PFSK-1 (cell line): Measurements from ENCODE around the gene NUTF2.

Experiments used
- FOXP2 ChIP-seq: optimal IDR thresholded peaks from 2 replicates; pipeline ENCODE3; 2011; ENCODE audit warnings: borderline replicate concordance, control low read depth, inconsistent platforms; ENCODE audit not compliant: insufficient read depth; ENCODE audit errors: extremely low read length, extremely low read depth
- POLR2AphosphoS5 ChIP-seq: IDR thresholded peaks from 2 replicates; pipeline ENCODE4 v1.6.1; 2012; ENCODE audit warnings: low read depth, mild to moderate bottlenecking, control low read depth, low read length, moderate library complexity
- REST ChIP-seq, 2 experiments: IDR thresholded peaks; 2 replicates each; pipeline versions ENCODE4 v1.6.1 to v1.8.0; 2011 to 2012; ENCODE audit warnings: low read depth in 2 of 2, low read length in 2 of 2, control low read depth in 1 of 2, inconsistent platforms in 1 of 2, mild to moderate bottlenecking in 1 of 2, moderate library complexity in 1 of 2; ENCODE audit not compliant: insufficient read depth in 1 of 2
- SIN3A ChIP-seq: IDR thresholded peaks from 2 replicates; pipeline ENCODE4 v1.6.1; 2012; ENCODE audit warnings: mild to moderate bottlenecking, low read length, moderate library complexity, borderline replicate concordance; ENCODE audit not compliant: insufficient read depth
- TAF1 ChIP-seq: IDR thresholded peaks from 2 replicates; pipeline ENCODE4 v1.6.1; 2012; ENCODE audit warnings: low read length, control low read depth, borderline replicate concordance; ENCODE audit not compliant: insufficient read depth

Gene NUTF2

DNA sequence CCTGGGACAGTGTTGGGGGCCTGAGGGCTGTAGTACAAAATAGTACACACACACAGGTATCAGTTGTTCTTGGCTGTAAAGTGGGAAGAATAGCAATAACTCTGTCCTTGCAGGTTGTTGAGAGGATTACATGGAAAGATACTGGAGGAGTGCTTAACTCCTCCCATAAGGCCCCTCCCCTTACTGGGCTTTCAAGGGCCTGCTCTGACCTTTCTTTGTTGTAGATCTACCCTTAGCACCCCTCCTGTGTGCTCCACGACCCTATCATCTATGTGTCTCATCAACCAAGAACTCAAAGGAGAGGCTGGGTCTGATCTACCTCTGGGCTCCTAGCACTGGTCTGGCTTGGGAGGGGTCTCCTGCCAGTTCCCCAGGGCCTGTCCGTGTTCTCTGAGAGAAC is 17.9 kb downstream of the NUTF2 start:
- TF ChIP-seq POLR2AphosphoS5 (no peak), SIN3A (no peak), REST (IDR thresholded peaks at IDR 0.05; ENCODE audit: insufficient read depth in 1 of 2, low read depth in 2 of 2, low read length in 2 of 2) (no peak), TAF1 (no peak), FOXP2 (no peak)

GRCh38 chr16:67865318-67865717 is 18.6 kb downstream of the NUTF2 start:
- TF ChIP-seq POLR2AphosphoS5, result no peak
- TF ChIP-seq SIN3A, result no peak
- TF ChIP-seq FOXP2, result no peak
- no peak for TF ChIP-seq TAF1
- no peak for TF ChIP-seq REST (IDR thresholded peaks at IDR 0.05; ENCODE audit: insufficient read depth in 1 of 2, low read depth in 2 of 2, low read length in 2 of 2)

DNA sequence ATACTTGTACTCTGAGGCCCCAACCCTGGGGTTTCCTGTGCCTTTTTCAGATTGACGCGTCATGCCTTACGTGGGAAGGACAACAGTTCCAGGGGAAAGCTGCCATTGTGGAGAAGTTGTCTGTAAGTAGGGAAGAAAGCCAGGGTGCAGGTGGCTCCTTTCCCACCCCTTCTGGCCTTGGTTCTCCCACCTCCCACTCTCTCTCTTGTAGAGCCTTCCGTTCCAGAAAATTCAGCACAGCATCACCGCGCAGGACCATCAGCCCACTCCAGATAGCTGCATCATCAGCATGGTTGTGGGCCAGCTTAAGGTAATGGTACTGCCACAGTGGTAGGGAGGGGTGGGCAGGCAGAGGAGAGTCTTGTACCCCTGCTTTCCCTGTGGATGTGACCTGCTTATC is 21.6 kb downstream of the NUTF2 start:
- TF ChIP-seq FOXP2 (no peak), POLR2AphosphoS5 (no peak), REST (IDR thresholded peaks at IDR 0.05; ENCODE audit: insufficient read depth in 1 of 2, low read depth in 2 of 2, low read length in 2 of 2) (no peak), TAF1 (no peak), SIN3A (no peak)

DNA sequence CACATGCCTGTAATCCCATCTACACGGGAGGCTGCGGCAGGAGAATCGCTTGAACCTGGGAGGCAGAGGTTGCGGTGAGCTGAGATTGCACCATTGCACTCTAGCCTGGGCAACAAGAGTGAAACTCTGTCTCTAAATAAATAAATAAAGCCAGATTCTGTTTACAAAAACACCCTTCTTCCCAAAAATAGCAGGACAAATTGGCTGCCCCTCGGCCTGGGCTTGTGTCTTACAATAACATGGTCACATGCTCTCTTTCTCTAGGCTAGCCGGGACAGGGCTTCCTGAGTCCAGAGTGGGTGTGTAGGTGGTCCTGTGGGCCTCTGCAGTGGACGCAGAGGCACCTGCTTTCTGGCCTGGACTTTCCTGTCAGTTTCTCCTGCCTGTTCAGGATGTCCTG is 22.9 kb downstream of the NUTF2 start:
- no peak for TF ChIP-seq POLR2AphosphoS5
- TF ChIP-seq SIN3A, result no peak

- TF ChIP-seq POLR2AphosphoS5 (no peak), FOXP2 (no peak), REST (IDR thresholded peaks at IDR 0.05; ENCODE audit: insufficient read depth in 1 of 2, low read depth in 2 of 2, low read length in 2 of 2) (no peak), SIN3A (no peak), TAF1 (no peak)
Measured at GRCh38 chr16:67871256-67871655, 24.5 kb downstream of the NUTF2 start.
